Neural progenitor cell (in vitro differentiated cells): ENCODE data around the gene SLC45A1. TPM values are rescaled to one million over a fixed set of nuclear protein-coding genes. Genes with fewer than 3 reads are reported as not detected.

Source experiments
- DNase-seq: peaks from one replicate; pipeline ENCODE4 v3.0.0-alpha.2; 2016; ENCODE audit warnings: low spot score
- H2AFZ ChIP-seq: fragments of 200-600 bp; sonication (generic); replicated peaks from 2 replicates; pipeline ENCODE4 v1.6.1; 2016; ENCODE audit warnings: antibody characterized with exemption
- H3F3A ChIP-seq: fragments of 200-600 bp; sonication (generic); 2 replicates; pipeline ENCODE4 v1.6.1; 2016; ENCODE audit warnings: antibody characterized with exemption, low read depth
- H3K27ac ChIP-seq: fragments of 200-600 bp; sonication (generic); 2 replicates; pipeline ENCODE4 v1.5.1; 2016; ENCODE audit warnings: mild to moderate bottlenecking
- H3K27me3 ChIP-seq: fragments of 200-600 bp; sonication (generic); 2 replicates; pipeline ENCODE4 v1.6.1; 2016; ENCODE audit warnings: mild to moderate bottlenecking, moderate library complexity
- H3K36me3 ChIP-seq: fragments of 200-600 bp; sonication (generic); 2 replicates; pipeline ENCODE4 v1.5.1; 2016
- H3K4me1 ChIP-seq: fragments of 200-600 bp; sonication (generic); 2 replicates; pipeline ENCODE4 v1.6.1; 2016; ENCODE audit warnings: mixed run types
- H3K4me2 ChIP-seq: fragments of 200-600 bp; sonication (generic); 2 replicates; pipeline ENCODE4 v1.6.1; 2016
- H3K4me3 ChIP-seq: fragments of 200-600 bp; sonication (generic); 2 replicates; pipeline ENCODE4 v1.5.1; 2016
- H3K79me2 ChIP-seq: fragments of 200-600 bp; sonication (generic); 2 replicates; pipeline ENCODE4 v1.6.1; 2016; ENCODE audit warnings: low read depth
- H3K9ac ChIP-seq: fragments of 200-600 bp; sonication (generic); 2 replicates; pipeline ENCODE4 v1.6.1; 2016
- H3K9me3 ChIP-seq: fragments of 200-600 bp; sonication (generic); 2 replicates; pipeline ENCODE4 v1.5.1; 2016; ENCODE audit warnings: low read depth
- H4K20me1 ChIP-seq: fragments of 200-600 bp; sonication (generic); 2 replicates; pipeline ENCODE4 v1.6.1; 2016; ENCODE audit warnings: low read depth
- H3K27ac Mint-ChIP-seq: 3 replicates; pipeline ENCODE4 v1.8.0; 2021; ENCODE audit warnings: mixed read lengths
- H3K27me3 Mint-ChIP-seq: 2 replicates; pipeline ENCODE4 v1.8.0; 2022; ENCODE audit warnings: low read depth, mild to moderate bottlenecking, inconsistent platforms, moderate library complexity, mixed read lengths; ENCODE audit not compliant: insufficient read depth
- H3K36me3 Mint-ChIP-seq: 3 replicates; pipeline ENCODE4 v1.8.0; 2021; ENCODE audit warnings: mixed read lengths
- H3K4me1 Mint-ChIP-seq: 3 replicates; pipeline ENCODE4 v1.8.0; 2021; ENCODE audit warnings: mixed read lengths
- H3K4me3 Mint-ChIP-seq: 3 replicates; pipeline ENCODE4 v1.8.0; 2021; ENCODE audit warnings: mild to moderate bottlenecking, moderate library complexity, mixed read lengths
- H3K9me3 Mint-ChIP-seq: 3 replicates; pipeline ENCODE4 v1.8.0; 2020; ENCODE audit warnings: mixed read lengths
- CTCF ChIP-seq: fragments of 200-600 bp; sonication (generic); IDR thresholded peaks from 2 replicates; pipeline ENCODE4 v1.5.1; 2017; ENCODE audit warnings: antibody characterized with exemption, mild to moderate bottlenecking
- EZH2 ChIP-seq: fragments of 200-600 bp; sonication (generic); IDR thresholded peaks from 2 replicates; pipeline ENCODE4 v1.6.1; 2017; ENCODE audit warnings: antibody characterized with exemption, mild to moderate bottlenecking, moderate library complexity
- EZH2phosphoT487 ChIP-seq: fragments of 200-600 bp; sonication (generic); IDR thresholded peaks from 2 replicates; pipeline ENCODE4 v1.6.1; 2017; ENCODE audit warnings: antibody characterized with exemption
- total RNA-seq: library from RNA; depleted of rRNA; stranded (reverse); fragments of >200 nt; gene quantifications from 2 replicates; pipeline ENCODE4 v1.2.3, GENCODE V29; 2015; ENCODE audit warnings: low replicate concordance

Gene SLC45A1
- total RNA-seq, 1 donor from 2014 or later: 1.1 TPM

- H3K27ac Mint-ChIP-seq: peak overlapping the region; percentile 82
- Histone ChIP-seq H3K4me3 (no peak overlapping the region), H3K27me3 (no peaks in the 10 kb centered on the region), H3F3A (no peaks in the 10 kb centered on the region), H4K20me1 (no peaks in the 10 kb centered on the region), H3K36me3 (no peaks in the 10 kb centered on the region), H2AFZ (no peak overlapping the region), H3K79me2 (no peaks in the 10 kb centered on the region), H3K4me2 (no peak overlapping the region), H3K9me3 (no peaks in the 10 kb centered on the region), H3K4me1 (no peaks in the 10 kb centered on the region), H3K27ac (no peak overlapping the region), H3K9ac (no peak overlapping the region)
- no peak for DNase-seq
- peaks cover 21% of the 10 kb centered on the region for H3K4me1 Mint-ChIP-seq
- H3K4me3 Mint-ChIP-seq: no peak overlapping the region
- TF ChIP-seq EZH2 (no peak), EZH2phosphoT487 (no peak), CTCF (no peak)
- peaks cover 14% of the 10 kb centered on the region for H3K36me3 Mint-ChIP-seq
- H3K9me3 Mint-ChIP-seq: no peaks in the 10 kb centered on the region
- H3K27me3 Mint-ChIP-seq: peaks cover 3% of the 10 kb centered on the region
Measured at GRCh38 chr1:8342325-8342724, 24.4 kb downstream of the SLC45A1 start.

- Histone ChIP-seq H3K9ac (no peak overlapping the region), H3K4me1 (no peaks in the 10 kb centered on the region), H3K4me3 (no peak overlapping the region), H4K20me1 (no peaks in the 10 kb centered on the region), H3K27ac (no peak overlapping the region), H3F3A (no peaks in the 10 kb centered on the region), H2AFZ (no peak overlapping the region), H3K27me3 (no peaks in the 10 kb centered on the region), H3K36me3 (no peaks in the 10 kb centered on the region), H3K79me2 (no peaks in the 10 kb centered on the region), H3K9me3 (no peaks in the 10 kb centered on the region), H3K4me2 (no peak overlapping the region)
- Mint-ChIP-seq H3K36me3 (peaks cover 14% of the 10 kb centered on the region), H3K27me3 (peaks cover 3% of the 10 kb centered on the region), H3K9me3 (no peaks in the 10 kb centered on the region), H3K4me3 (no peak overlapping the region), H3K27ac (peak overlapping the region; percentile 82), H3K4me1 (peaks cover 26% of the 10 kb centered on the region)
- DNase-seq: no peak
- TF ChIP-seq CTCF (no peak), EZH2phosphoT487 (no peak), EZH2 (no peak)
Measured at GRCh38 chr1:8343044-8343443, 25.1 kb downstream of the SLC45A1 start.

GRCh38 chr1:8343464-8344001, 25.6 kb downstream of the SLC45A1 start:
- H2AFZ ChIP-seq: no peak overlapping the region
- Mint-ChIP-seq H3K27me3 (peaks cover 3% of the 10 kb centered on the region), H3K4me3 (no peak overlapping the region), H3K36me3 (peaks cover 14% of the 10 kb centered on the region), H3K4me1 (peaks cover 29% of the 10 kb centered on the region), H3K27ac (peak overlapping the region; percentile 96), H3K9me3 (no peaks in the 10 kb centered on the region)
- DNase-seq: no peak
- no peak overlapping the region for H3K27ac ChIP-seq
- TF ChIP-seq CTCF: no peak
- no peaks in the 10 kb centered on the region for H3F3A ChIP-seq
- H3K9ac ChIP-seq: no peak overlapping the region
- no peaks in the 10 kb centered on the region for H4K20me1 ChIP-seq
- no peak overlapping the region for H3K4me2 ChIP-seq
- no peaks in the 10 kb centered on the region for H3K27me3 ChIP-seq
- no peaks in the 10 kb centered on the region for H3K79me2 ChIP-seq
- no peaks in the 10 kb centered on the region for H3K36me3 ChIP-seq
- no peak overlapping the region for H3K4me3 ChIP-seq
- H3K9me3 ChIP-seq: no peaks in the 10 kb centered on the region
- H3K4me1 ChIP-seq: no peaks in the 10 kb centered on the region
